ENCODE data around the gene KCNE5.
"Not testable (repeated sequence)": the region's sequence is repeated elsewhere in the genome, so short reads cannot be mapped to it uniquely, and the experiment has no call there.

Gene KCNE5

GRCh38 chrX:109635146-109635545, 10.2 kb upstream of the KCNE5 start:
- Mint-ChIP-seq H3K4me3 (no peak overlapping the region), H3K36me3 (peaks cover 15% of the 10 kb centered on the region), H3K9me3 (peaks cover 3% of the 10 kb centered on the region), H3K27ac (no peak overlapping the region), H3K27me3 (no peaks in the 10 kb centered on the region), H3K4me1 (peaks cover 27% of the 10 kb centered on the region)
- CTCF ChIA-PET, result interaction anchor here (0.7 to 2.8 kb wide), 10 partner anchors 8 to 256 kb away, joined by 3 to 17 read pairs (median 3); no protein-coding TSS in a partner anchor
- DNase-seq, result peak; percentile 20

- no peaks in the 10 kb centered on the region for H3K27me3 Mint-ChIP-seq
- H3K4me3 Mint-ChIP-seq, result no peak overlapping the region
- H3K36me3 Mint-ChIP-seq, result peaks cover 6% of the 10 kb centered on the region
- H3K9me3 Mint-ChIP-seq, result peaks cover 2% of the 10 kb centered on the region
- CTCF ChIA-PET, result interaction anchor here (2.1 to 2.3 kb wide), 2 partner anchors 147 to 224 kb away, joined by 4 to 14 read pairs; no protein-coding TSS in a partner anchor
- DNase-seq, result no peak
- no peak overlapping the region for H3K27ac Mint-ChIP-seq
- peaks cover 13% of the 10 kb centered on the region for H3K4me1 Mint-ChIP-seq
Measured at GRCh38 chrX:109632906-109633504, 8.0 kb upstream of the KCNE5 start.

DNA sequence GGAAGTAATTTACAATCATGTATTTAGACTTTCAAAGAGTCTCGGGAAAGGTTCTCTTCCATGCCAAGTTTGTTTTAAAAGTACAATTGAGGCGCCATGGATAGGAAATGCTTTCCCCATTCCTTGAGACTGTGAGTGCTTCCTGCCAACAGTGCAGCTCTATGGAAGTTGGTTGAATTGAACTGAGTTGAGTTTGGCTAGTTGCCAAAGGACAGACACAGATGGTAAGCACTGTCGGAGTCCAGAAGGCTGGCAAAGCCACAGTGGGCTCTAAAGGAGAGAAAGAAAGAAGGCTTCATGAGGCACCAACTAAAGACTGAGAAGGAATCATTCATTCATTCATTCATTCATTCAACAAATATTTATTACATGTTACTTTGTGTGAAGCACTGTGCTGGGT, 4.3 kb upstream of the KCNE5 start:
- DNase-seq, result no peak
- no peaks in the 10 kb centered on the region for H3K9me3 Mint-ChIP-seq
- no peak overlapping the region for H3K4me3 Mint-ChIP-seq
- no peaks in the 10 kb centered on the region for H3K4me1 Mint-ChIP-seq
- peaks cover 2% of the 10 kb centered on the region for H3K36me3 Mint-ChIP-seq
- no peak overlapping the region for H3K27ac Mint-ChIP-seq
- H3K27me3 Mint-ChIP-seq, result no peaks in the 10 kb centered on the region
- CTCF ChIA-PET, result no interaction called here

DNA sequence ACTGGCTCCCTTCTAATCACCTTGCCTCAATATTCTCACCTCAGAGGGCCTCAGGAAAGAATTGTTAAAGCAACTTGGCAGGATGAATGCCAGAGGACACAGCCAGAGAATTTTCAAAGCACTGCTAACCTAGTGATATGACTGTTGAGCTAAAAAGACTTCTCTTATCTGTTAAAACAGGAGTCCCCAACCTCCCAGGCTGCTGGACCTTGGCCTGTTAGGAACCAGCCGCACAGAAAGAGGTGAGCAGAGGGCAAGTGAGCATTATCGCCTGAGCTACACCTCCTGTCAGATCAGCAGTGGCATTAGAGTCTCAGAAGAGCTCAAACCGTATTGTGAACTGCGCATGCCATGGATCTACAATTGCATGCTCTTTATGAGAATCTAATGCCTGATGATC, 1.7 kb upstream of the KCNE5 start:
- CTCF ChIA-PET, result interaction anchor here (0.8 to 1.0 kb wide), 2 partner anchors 9 kb away, joined by 3 read pairs; no protein-coding TSS in a partner anchor
- H3K36me3 Mint-ChIP-seq, result peaks cover 2% of the 10 kb centered on the region
- no peak overlapping the region for H3K4me3 Mint-ChIP-seq

DNA sequence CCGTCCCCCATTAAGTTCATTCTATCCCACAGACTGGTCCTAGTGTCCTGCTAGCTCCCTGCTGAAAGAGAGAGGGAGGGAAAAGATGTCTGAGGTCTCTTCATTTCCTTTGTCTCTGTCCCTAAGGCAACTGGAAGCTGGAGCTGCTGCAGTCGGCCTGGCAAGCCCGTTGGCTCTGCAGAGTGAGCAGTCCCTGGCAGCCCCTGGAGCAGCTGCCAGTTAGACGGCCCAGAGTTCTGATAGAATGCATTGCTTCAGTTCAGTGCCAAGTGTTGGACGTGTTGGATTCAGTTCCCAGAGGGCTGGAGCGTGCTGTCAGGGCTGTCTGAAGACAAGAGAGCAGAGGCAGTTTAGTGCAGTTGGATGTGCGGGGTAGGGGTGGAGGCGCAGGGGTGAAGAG, 975 bp downstream of the KCNE5 start:
- Mint-ChIP-seq H3K4me1 (no peaks in the 10 kb centered on the region), H3K36me3 (peaks cover 2% of the 10 kb centered on the region), H3K9me3 (no peaks in the 10 kb centered on the region), H3K27me3 (no peaks in the 10 kb centered on the region), H3K4me3 (no peak overlapping the region), H3K27ac (no peak overlapping the region)
- CTCF ChIA-PET, result no interaction called here
- DNase-seq, result no peak

More for the DNA sequence above, 1.7 kb upstream of the KCNE5 start:
- Mint-ChIP-seq H3K9me3 (no peaks in the 10 kb centered on the region), H3K27me3 (no peaks in the 10 kb centered on the region), H3K4me1 (no peaks in the 10 kb centered on the region), H3K27ac (no peak overlapping the region)
- no peak for DNase-seq

DNA sequence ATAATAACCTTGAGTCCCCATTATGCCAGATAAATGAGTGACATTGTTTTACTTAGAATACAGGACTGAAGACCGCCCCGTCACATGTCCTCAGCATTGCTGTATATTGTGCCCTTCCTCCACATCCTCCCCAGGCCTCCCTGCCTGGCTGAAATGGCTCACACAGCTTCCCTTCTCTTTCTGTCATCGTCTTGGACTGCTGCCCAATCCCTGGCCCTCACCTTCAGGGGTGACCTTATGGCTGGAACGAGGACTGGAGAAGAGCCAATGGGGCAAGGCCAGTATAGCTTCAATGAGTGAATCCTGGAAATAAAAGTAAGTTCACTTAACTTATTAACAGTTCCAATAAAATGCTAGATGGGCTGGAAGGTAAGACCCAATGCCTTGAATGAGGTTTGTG, 2.7 kb downstream of the KCNE5 start:
- Mint-ChIP-seq H3K27ac (no peak overlapping the region), H3K9me3 (no peaks in the 10 kb centered on the region), H3K4me3 (no peak overlapping the region), H3K27me3 (no peaks in the 10 kb centered on the region), H3K36me3 (no peaks in the 10 kb centered on the region), H3K4me1 (no peaks in the 10 kb centered on the region)
- CTCF ChIA-PET, result interaction anchor here (1.2 kb wide), 1 partner anchor 13 kb away, joined by 3 read pairs; no protein-coding TSS in a partner anchor
- DNase-seq, result no peak

GRCh38 chrX:109619771-109620170, 5.2 kb downstream of the KCNE5 start:
- no peaks in the 10 kb centered on the region for H3K36me3 Mint-ChIP-seq
- no peaks in the 10 kb centered on the region for H3K27me3 Mint-ChIP-seq
- CTCF ChIA-PET, result no interaction called here
- no peak overlapping the region for H3K27ac Mint-ChIP-seq
- no peaks in the 10 kb centered on the region for H3K9me3 Mint-ChIP-seq
- no peak overlapping the region for H3K4me3 Mint-ChIP-seq
- no peaks in the 10 kb centered on the region for H3K4me1 Mint-ChIP-seq
- no peak for DNase-seq

DNA sequence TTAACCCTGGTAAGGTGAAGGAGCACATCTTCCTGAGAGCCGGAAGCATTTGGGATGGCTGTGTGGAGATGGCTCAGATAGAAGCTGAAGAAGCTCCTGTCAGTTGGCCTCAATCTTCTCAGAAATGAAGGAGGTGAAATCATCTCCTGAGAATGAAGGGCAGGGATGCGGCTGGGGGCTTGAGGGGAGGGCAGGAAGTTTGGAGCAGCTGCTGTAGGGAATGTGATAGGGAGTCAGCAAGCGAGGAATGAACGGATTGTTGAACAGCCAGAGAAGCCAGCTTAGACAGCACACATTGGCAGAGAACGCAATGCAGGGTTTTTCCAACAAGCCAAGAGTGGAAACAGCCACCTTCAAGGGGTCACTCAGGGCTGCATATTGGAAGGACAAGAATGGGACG, 10.0 kb downstream of the KCNE5 start:
- CTCF ChIA-PET, result no interaction called here
- DNase-seq, result no peak
- Mint-ChIP-seq H3K4me3 (no peak overlapping the region), H3K9me3 (no peaks in the 10 kb centered on the region), H3K27me3 (no peaks in the 10 kb centered on the region), H3K27ac (no peak overlapping the region), H3K36me3 (no peaks in the 10 kb centered on the region), H3K4me1 (no peaks in the 10 kb centered on the region)

GRCh38 chrX:109601486-109601885, 23.5 kb downstream of the KCNE5 start:
- CTCF ChIA-PET, result no interaction called here
- Mint-ChIP-seq H3K4me1 (no peaks in the 10 kb centered on the region), H3K4me3 (no peak overlapping the region), H3K27ac (no peak overlapping the region), H3K27me3 (peaks cover 31% of the 10 kb centered on the region), H3K36me3 (no peaks in the 10 kb centered on the region), H3K9me3 (peaks cover 2% of the 10 kb centered on the region)
- no peak for DNase-seq

DNA sequence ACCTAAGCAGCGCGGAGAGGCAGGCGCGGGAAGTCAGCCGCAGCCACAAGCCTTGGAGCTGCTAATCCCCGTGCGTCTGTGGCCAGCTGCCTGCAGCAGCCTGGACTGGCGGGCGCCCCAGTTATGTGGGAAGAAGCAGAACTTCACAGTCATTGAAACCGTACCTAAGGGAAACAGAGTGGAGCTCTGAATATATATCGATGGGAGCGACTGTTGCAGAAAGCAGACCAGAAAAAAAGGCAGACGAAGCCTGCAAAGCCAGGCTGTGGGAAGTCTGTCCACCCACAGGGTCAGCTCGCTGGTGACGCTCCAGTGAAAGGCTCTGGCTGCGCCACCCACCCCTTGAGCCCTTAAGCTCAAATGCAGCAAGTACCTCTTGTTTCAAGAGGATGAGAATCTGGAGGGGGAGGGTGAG, 24.7 kb downstream of the KCNE5 start:
- no peaks in the 10 kb centered on the region for H3K36me3 Mint-ChIP-seq
- CTCF ChIA-PET, result no interaction called here
- peaks cover 31% of the 10 kb centered on the region for H3K27me3 Mint-ChIP-seq
- no peaks in the 10 kb centered on the region for H3K9me3 Mint-ChIP-seq
- DNase-seq, result no peak
- no peak overlapping the region for H3K4me3 Mint-ChIP-seq
- H3K4me1 Mint-ChIP-seq, result no peaks in the 10 kb centered on the region
- no peak overlapping the region for H3K27ac Mint-ChIP-seq

- no peak for DNase-seq
- Mint-ChIP-seq H3K4me3 (no peak overlapping the region), H3K27ac (no peak overlapping the region), H3K27me3 (peaks cover 13% of the 10 kb centered on the region), H3K9me3 (no peaks in the 10 kb centered on the region), H3K4me1 (no peaks in the 10 kb centered on the region), H3K36me3 (no peaks in the 10 kb centered on the region)
- CTCF ChIA-PET, result no interaction called here
Measured at GRCh38 chrX:109596015-109596414, 29.0 kb downstream of the KCNE5 start.

DNA sequence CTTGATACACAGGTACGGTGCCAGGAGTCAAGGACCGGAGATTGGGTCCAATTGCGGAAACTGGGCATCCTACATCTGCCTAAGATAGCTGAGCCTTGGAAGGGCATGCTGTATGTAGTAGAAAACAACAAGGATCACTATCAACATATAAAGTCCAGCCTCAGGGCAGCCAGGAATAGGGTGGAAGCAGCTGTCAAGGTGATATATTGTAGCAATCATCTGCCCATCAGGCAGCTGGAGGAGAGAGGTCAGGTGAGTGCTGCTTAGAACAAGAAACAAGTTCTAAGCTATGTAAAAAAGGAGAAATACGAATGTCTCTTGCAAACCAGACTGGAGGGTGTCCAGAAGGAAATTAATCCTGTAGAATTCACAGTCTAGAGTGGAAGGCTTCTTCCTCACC, 34.8 kb downstream of the KCNE5 start:
- DNase-seq, result no peak
- Mint-ChIP-seq H3K36me3 (no peaks in the 10 kb centered on the region), H3K27me3 (peaks cover 6% of the 10 kb centered on the region), H3K4me3 (no peak overlapping the region), H3K27ac (no peak overlapping the region), H3K4me1 (no peaks in the 10 kb centered on the region), H3K9me3 (no peaks in the 10 kb centered on the region)
- CTCF ChIA-PET, result no interaction called here

- H3K4me3 Mint-ChIP-seq, result no peak overlapping the region
- H3K27me3 Mint-ChIP-seq, result no peaks in the 10 kb centered on the region
- H3K36me3 Mint-ChIP-seq, result no peaks in the 10 kb centered on the region
- no peak overlapping the region for H3K27ac Mint-ChIP-seq
- CTCF ChIA-PET, result no interaction called here
- DNase-seq, result no peak
- H3K9me3 Mint-ChIP-seq, result no peaks in the 10 kb centered on the region
- H3K4me1 Mint-ChIP-seq, result no peaks in the 10 kb centered on the region
Measured at GRCh38 chrX:109585488-109585887, 39.5 kb downstream of the KCNE5 start.

DNA sequence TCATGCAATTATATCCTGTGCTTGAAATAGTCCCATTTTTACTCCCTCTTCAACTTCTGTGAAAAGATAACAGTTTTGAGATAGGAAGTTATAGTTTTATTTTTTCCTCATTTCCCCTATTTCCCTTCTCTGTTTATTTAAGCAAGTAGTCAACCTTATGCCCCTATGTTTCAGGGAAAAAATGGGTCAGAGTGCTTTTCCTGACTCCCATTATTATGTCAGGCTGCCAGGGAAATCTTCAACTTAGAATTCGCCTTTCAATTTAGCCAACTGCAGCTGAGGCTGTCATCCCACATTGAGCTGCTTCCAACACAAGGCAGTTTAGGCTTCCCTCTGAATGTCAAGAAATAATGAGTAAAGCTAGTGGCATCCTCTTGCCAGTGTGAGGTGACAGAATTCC, 46.1 kb downstream of the KCNE5 start:
- H3K4me3 Mint-ChIP-seq, result no peak overlapping the region
- DNase-seq, result no peak
- no peak overlapping the region for H3K27ac Mint-ChIP-seq
- H3K36me3 Mint-ChIP-seq, result no peaks in the 10 kb centered on the region
- H3K4me1 Mint-ChIP-seq, result no peaks in the 10 kb centered on the region
- no peaks in the 10 kb centered on the region for H3K27me3 Mint-ChIP-seq
- CTCF ChIA-PET, result no interaction called here
- no peaks in the 10 kb centered on the region for H3K9me3 Mint-ChIP-seq

DNA sequence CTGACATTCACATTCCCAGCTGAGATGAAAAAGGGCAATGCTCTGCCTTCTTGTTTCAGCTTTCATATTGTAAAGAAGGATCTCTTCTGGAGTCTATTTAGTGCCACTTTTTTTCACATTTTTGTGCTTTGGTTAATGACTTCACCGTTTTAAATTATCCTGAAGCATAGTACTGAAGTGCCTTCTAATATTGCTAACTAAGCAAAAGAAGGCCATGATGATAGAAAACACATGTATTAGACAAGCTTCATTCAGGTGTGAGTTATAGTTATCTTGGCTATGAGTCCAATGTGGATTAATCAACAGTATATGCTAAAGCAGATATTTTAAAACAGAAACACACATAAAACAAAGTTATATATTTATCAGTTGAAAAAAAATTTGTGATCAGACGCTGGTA, 47.9 kb downstream of the KCNE5 start:
- Mint-ChIP-seq H3K4me1 (no peaks in the 10 kb centered on the region), H3K4me3 (no peak overlapping the region), H3K36me3 (no peaks in the 10 kb centered on the region), H3K9me3 (no peaks in the 10 kb centered on the region), H3K27ac (no peak overlapping the region), H3K27me3 (no peaks in the 10 kb centered on the region)
- CTCF ChIA-PET, result no interaction called here
- DNase-seq, result no peak

DNA sequence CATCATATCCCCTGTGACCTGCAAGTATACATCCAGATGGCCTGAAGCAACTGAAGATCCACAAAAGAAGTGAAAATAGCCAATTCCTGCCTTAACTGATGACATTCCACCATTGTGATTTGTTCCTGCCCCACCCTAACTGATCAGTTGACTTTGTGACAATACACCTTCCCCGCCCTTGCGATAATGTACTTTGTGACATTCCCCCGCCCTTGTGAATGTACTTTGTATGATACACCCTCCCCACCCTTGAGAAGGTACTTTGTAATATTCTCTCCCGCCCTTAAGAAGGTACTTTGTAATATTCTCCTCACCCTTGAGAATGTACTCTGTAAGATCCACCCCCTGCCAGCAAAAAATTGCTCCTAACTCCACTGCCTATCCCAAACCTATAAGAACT, 48.9 kb downstream of the KCNE5 start:
- H3K27me3 Mint-ChIP-seq, DNase-seq, CTCF ChIA-PET, H3K4me3 Mint-ChIP-seq, H3K36me3 Mint-ChIP-seq, H3K9me3 Mint-ChIP-seq, H3K27ac Mint-ChIP-seq, H3K4me1 Mint-ChIP-seq: not testable (repeated sequence)
